ENCODE measurements around the gene FGF14. TPM values are rescaled to one million over a fixed set of nuclear protein-coding genes. Genes with fewer than 3 reads are reported as not detected.

FGF14 gene
- polyA plus RNA-seq, 1 of the 3 experiments (the other 2 are of a cell fraction) = 0.20 TPM

- no peaks in the 10 kb centered on the region for H3K27me3 ChIP-seq (ENCODE audit: insufficient read depth)
- H3K9ac ChIP-seq = no peak overlapping the region; the same call in 1 of the 2 replicates
- H3K4me3 ChIP-seq (ENCODE audit: low read depth in 2 of 2, low read length in 1 of 2) = no peak overlapping the region
- H3K36me3 ChIP-seq (replicated peaks in 1 of 2; ENCODE audit: control insufficient read depth in 1 of 2, insufficient read depth in 2 of 2, low read length in 1 of 2) = peaks cover 0 to 3% of the 10 kb centered on the region in 2 experiments
- no peaks in the 10 kb centered on the region; a peak in 2 of 4 replicates for H3K4me1 ChIP-seq (ENCODE audit: control insufficient read depth in 1 of 2, insufficient read depth in 2 of 2, low read depth in 1 of 2, low read length in 1 of 2)
- ChIA-PET CTCF (interaction anchor here (0.8 to 0.9 kb wide), 2 partner anchors 9 to 29 kb away, joined by 3 read pairs; no protein-coding TSS in a partner anchor), POLR2A (no interaction called here)
- no peak overlapping the region for H3K4me2 ChIP-seq
- TF ChIP-seq GATA2 (CRISPR knock-in tag; IDR thresholded peaks at IDR 0.05) (no peak), GABPA (IDR thresholded peaks at IDR 0.05; ENCODE audit: low read depth) (no peak), RFX5 (IDR thresholded peaks at IDR 0.05; ENCODE audit: low read length) (no peak), FOXJ3 (CRISPR knock-in tag; IDR thresholded peaks at IDR 0.05) (no peak), ELF1 (IDR thresholded peaks at IDR 0.05) (no peak), NRF1 (IDR thresholded peaks at IDR 0.05; ENCODE audit: low read depth, low read length) (no peak), CHD2 (IDR thresholded peaks at IDR 0.05; ENCODE audit: low read length, partially characterized antibody) (no peak), SMC3 (IDR thresholded peaks at IDR 0.05; ENCODE audit: low read depth, low read length) (no peak), YY1 (IDR thresholded peaks at IDR 0.05; ENCODE audit: low read depth) (no peak), RCOR1 (IDR thresholded peaks at IDR 0.05; ENCODE audit: low read length) (no peak), MEF2A (IDR thresholded peaks at IDR 0.05; ENCODE audit: borderline replicate concordance, low read depth) (no peak), RXRA (IDR thresholded peaks at IDR 0.05; ENCODE audit: borderline replicate concordance, low read depth) (no peak), EZH2phosphoT487 (IDR thresholded peaks at IDR 0.05; ENCODE audit: borderline replicate concordance, low read depth) (no peak), SIN3A (IDR thresholded peaks at IDR 0.05; ENCODE audit: borderline replicate concordance, low read depth, low read length) (no peak)
- TF ChIP-seq, protein P1, sequence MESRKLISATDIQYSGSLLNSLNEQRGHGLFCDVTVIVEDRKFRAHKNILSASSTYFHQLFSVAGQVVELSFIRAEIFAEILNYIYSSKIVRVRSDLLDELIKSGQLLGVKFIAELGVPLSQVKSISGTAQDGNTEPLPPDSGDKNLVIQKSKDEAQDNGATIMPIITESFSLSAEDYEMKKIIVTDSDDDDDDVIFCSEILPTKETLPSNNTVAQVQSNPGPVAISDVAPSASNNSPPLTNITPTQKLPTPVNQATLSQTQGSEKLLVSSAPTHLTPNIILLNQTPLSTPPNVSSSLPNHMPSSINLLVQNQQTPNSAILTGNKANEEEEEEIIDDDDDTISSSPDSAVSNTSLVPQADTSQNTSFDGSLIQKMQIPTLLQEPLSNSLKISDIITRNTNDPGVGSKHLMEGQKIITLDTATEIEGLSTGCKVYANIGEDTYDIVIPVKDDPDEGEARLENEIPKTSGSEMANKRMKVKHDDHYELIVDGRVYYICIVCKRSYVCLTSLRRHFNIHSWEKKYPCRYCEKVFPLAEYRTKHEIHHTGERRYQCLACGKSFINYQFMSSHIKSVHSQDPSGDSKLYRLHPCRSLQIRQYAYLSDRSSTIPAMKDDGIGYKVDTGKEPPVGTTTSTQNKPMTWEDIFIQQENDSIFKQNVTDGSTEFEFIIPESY (IDR thresholded peaks at IDR 0.05; ENCODE audit: borderline replicate concordance, low read depth) = no peak
- TF ChIP-seq, protein P2, sequence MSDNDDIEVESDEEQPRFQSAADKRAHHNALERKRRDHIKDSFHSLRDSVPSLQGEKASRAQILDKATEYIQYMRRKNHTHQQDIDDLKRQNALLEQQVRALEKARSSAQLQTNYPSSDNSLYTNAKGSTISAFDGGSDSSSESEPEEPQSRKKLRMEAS (IDR thresholded peaks at IDR 0.05; ENCODE audit: low read depth) = no peak
- TF ChIP-seq, protein P3, sequence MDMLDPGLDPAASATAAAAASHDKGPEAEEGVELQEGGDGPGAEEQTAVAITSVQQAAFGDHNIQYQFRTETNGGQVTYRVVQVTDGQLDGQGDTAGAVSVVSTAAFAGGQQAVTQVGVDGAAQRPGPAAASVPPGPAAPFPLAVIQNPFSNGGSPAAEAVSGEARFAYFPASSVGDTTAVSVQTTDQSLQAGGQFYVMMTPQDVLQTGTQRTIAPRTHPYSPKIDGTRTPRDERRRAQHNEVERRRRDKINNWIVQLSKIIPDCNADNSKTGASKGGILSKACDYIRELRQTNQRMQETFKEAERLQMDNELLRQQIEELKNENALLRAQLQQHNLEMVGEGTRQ (IDR thresholded peaks at IDR 0.05; ENCODE audit: borderline replicate concordance, low read depth, low read length) = no peak
- no peaks in the 10 kb centered on the region for H3K79me2 ChIP-seq (ENCODE audit: insufficient read depth)
- no peaks in the 10 kb centered on the region for H3K9me2 ChIP-seq
- no peak overlapping the region for H3K27ac ChIP-seq (ENCODE audit: low read depth in 2 of 2, low read length in 1 of 2)
- H3F3A ChIP-seq (replicated peaks; ENCODE audit: insufficient read depth) = no peaks in the 10 kb centered on the region
- DNase-seq = no peak
- H4K20me1 ChIP-seq (ENCODE audit: insufficient read depth) = no peaks in the 10 kb centered on the region
- H3K9me3 ChIP-seq = no peaks in the 10 kb centered on the region
- 85% methylated on average over 4 of the region's 4 CpGs for WGBS (ENCODE audit: low lambda C conversion rate)
- no peak overlapping the region for H2AFZ ChIP-seq (ENCODE audit: low read depth)
Measured at GRCh38 chr13:101866889-101867581, 534.8 kb downstream of the FGF14 start.

Measured in SK-N-SH (cell line).